SK-N-SH (cell line): ENCODE results near the gene CEP112. TPM values are rescaled to one million over a fixed set of nuclear protein-coding genes. Genes with fewer than 3 reads are reported as not detected.

Source experiments
- CTCF ChIA-PET: fragments of 300-600, 350-600 bp; formaldehyde crosslinking; extraction: SDS; loops from one replicate; lab custom pipeline; 2021; lab: Yijun Ruan, JAX
- POLR2A ChIA-PET: fragments of 350-600 bp; sonication (Branson Sonifier 250); formaldehyde crosslinking; extraction: SDS; loops from one replicate; lab custom pipeline; 2020; ENCODE audit warnings: antibody characterized with exemption, inconsistent platforms; lab: Yijun Ruan, JAX
- DNase-seq: peaks from one replicate; pipeline ENCODE4 v3.0.0; 2012
- H2AFZ ChIP-seq: fragments of 200-600 bp; sonication (generic); 2 replicates; pipeline ENCODE4 v1.8.1; 2016; ENCODE audit warnings: antibody characterized with exemption, mild to moderate bottlenecking, low read depth
- H3F3A ChIP-seq: fragments of 200-600 bp; sonication (generic); replicated peaks from 2 replicates; pipeline ENCODE3; 2016; ENCODE audit warnings: antibody characterized with exemption, mild to moderate bottlenecking; ENCODE audit not compliant: insufficient read depth
- H3K27ac ChIP-seq, 2 experiments: fragments of 200-500 bp in 1 of 2; fragments of 200-600 bp in 1 of 2; sonication (Bioruptor generic) in 1 of 2; sonication (generic), shearing (Covaris generic) in 1 of 2; 2 replicates each; pipeline versions ENCODE4 v1.5.1 to v1.6.1; 2014 to 2016; ENCODE audit warnings: low read depth in 2 of 2, inconsistent platforms in 1 of 2, low read length in 1 of 2, mild to moderate bottlenecking in 1 of 2, mixed read lengths in 1 of 2
- H3K27me3 ChIP-seq: fragments of 200-600 bp; sonication (generic), shearing (Covaris generic); 2 replicates; pipeline ENCODE4 v1.6.1; 2016; ENCODE audit warnings: mixed run types; ENCODE audit not compliant: insufficient read depth
- H3K36me3 ChIP-seq, 2 experiments: fragments of 200-500 bp in 1 of 2; fragments of 200-600 bp in 1 of 2; sonication (Bioruptor generic) in 1 of 2; sonication (generic) in 1 of 2; replicated peaks in 1 of 2; 2 replicates each; pipeline versions ENCODE3 to v1.5.1; 2014 to 2016; ENCODE audit warnings: low read length in 1 of 2, mild to moderate bottlenecking in 1 of 2; ENCODE audit not compliant: insufficient read depth in 2 of 2, control insufficient read depth in 1 of 2
- H3K4me1 ChIP-seq, 2 experiments: fragments of 200-500 bp in 1 of 2; fragments of 200-600 bp in 1 of 2; sonication (Bioruptor generic) in 1 of 2; sonication (generic), shearing (Covaris generic) in 1 of 2; 2 replicates each; pipeline versions ENCODE4 v1.5.1 to v1.6.1; 2014 to 2016; ENCODE audit warnings: low read depth in 1 of 2, low read length in 1 of 2, mixed run types in 1 of 2; ENCODE audit not compliant: insufficient read depth in 2 of 2, control insufficient read depth in 1 of 2
- H3K4me2 ChIP-seq: fragments of 200-600 bp; sonication (generic), shearing (Covaris generic); 2 replicates; pipeline ENCODE4 v1.6.1; 2017; ENCODE audit warnings: mixed run types
- H3K4me3 ChIP-seq, 2 experiments: fragments of 200-500 bp in 1 of 2; fragments of 200-600 bp in 1 of 2; sonication (Bioruptor generic) in 1 of 2; sonication (generic), shearing (Covaris generic) in 1 of 2; 2 replicates each; pipeline versions ENCODE4 v1.5.1 to v1.8.1; 2014 to 2016; ENCODE audit warnings: low read depth in 2 of 2, inconsistent platforms in 1 of 2, low read length in 1 of 2, mild to moderate bottlenecking in 1 of 2, mixed read lengths in 1 of 2, moderate library complexity in 1 of 2
- H3K79me2 ChIP-seq: fragments of 200-600 bp; sonication (generic); 2 replicates; pipeline ENCODE4 v1.8.1; 2017; ENCODE audit warnings: mild to moderate bottlenecking; ENCODE audit not compliant: insufficient read depth
- H3K9ac ChIP-seq: fragments of 200-600 bp; sonication (generic); 2 replicates; pipeline ENCODE4 v1.6.1; 2017; ENCODE audit warnings: mixed run types
- H3K9me2 ChIP-seq: fragments of 200-600 bp; sonication (generic); 2 replicates; pipeline ENCODE4 v1.6.1; 2017; ENCODE audit warnings: mixed run types
- H3K9me3 ChIP-seq: fragments of 200-600 bp; sonication (generic); 2 replicates; pipeline ENCODE4 v1.6.1; 2017; ENCODE audit warnings: mixed run types, mild to moderate bottlenecking, moderate library complexity
- H4K20me1 ChIP-seq: fragments of 200-600 bp; sonication (generic); 2 replicates; pipeline ENCODE4 v1.6.1; 2017; ENCODE audit warnings: mild to moderate bottlenecking, mixed run types; ENCODE audit not compliant: insufficient read depth
- ELF1 ChIP-seq: IDR thresholded peaks from 2 replicates; pipeline ENCODE4 v1.4.0; 2012
- EP300 ChIP-seq, 2 experiments: IDR thresholded peaks; 2 replicates each; pipeline versions ENCODE4 v1.4.0 to v1.6.1; 2012; ENCODE audit warnings: borderline replicate concordance in 1 of 2, low read depth in 1 of 2, low read length in 1 of 2
- EZH2phosphoT487 ChIP-seq: fragments of 200-600 bp; sonication (generic); IDR thresholded peaks from 2 replicates; pipeline ENCODE4 v1.6.1; 2017; ENCODE audit warnings: low read depth, mixed run types, mild to moderate bottlenecking, antibody characterized with exemption, moderate library complexity, borderline replicate concordance
- FOSL2 ChIP-seq: IDR thresholded peaks from 2 replicates; pipeline ENCODE4 v1.4.0; 2012; ENCODE audit warnings: low read depth, mild to moderate bottlenecking, moderate library complexity, borderline replicate concordance
- FOXJ3 ChIP-seq: sonication (generic); formaldehyde crosslinking; IDR thresholded peaks from 2 replicates; pipeline ENCODE4 v1.5.1; 2020; ENCODE audit warnings: mild to moderate bottlenecking, missing genetic modification reagents
- GABPA ChIP-seq: IDR thresholded peaks from 2 replicates; pipeline ENCODE4 v1.4.0; 2012; ENCODE audit warnings: low read depth, mild to moderate bottlenecking
- MEF2A ChIP-seq: IDR thresholded peaks from 2 replicates; pipeline ENCODE4 v1.4.0; 2012; ENCODE audit warnings: low read depth, borderline replicate concordance
- NRF1 ChIP-seq: IDR thresholded peaks from 2 replicates; pipeline ENCODE4 v1.6.1; 2012; ENCODE audit warnings: low read depth, mild to moderate bottlenecking, low read length
- SIN3A ChIP-seq: IDR thresholded peaks from 2 replicates; pipeline ENCODE4 v1.6.1; 2012; ENCODE audit warnings: low read depth, mild to moderate bottlenecking, low read length, moderate library complexity, borderline replicate concordance
- WGBS: methylation state at CpG from one replicate; pipeline ENCODE4 v1.1.6; 2017; ENCODE audit warnings: low lambda C conversion rate; 5-methylcytosine and 5-hydroxymethylcytosine counted together
- polyA plus RNA-seq, 3 experiments: library from polyadenylated mRNA; depleted of rRNA; stranded (reverse); fragments of >200 nt; gene quantifications; 2 replicates each; pipeline ENCODE4 v1.2.3, GENCODE V29; 2012
- TF ChIP-seq, protein P1 (sequence below): IDR thresholded peaks from 2 replicates; pipeline ENCODE4 v1.4.0; 2012; ENCODE audit warnings: low read depth, borderline replicate concordance
- TF ChIP-seq, protein P2 (sequence below): IDR thresholded peaks from 2 replicates; pipeline ENCODE4 v1.4.0; 2012; ENCODE audit warnings: low read depth

The CEP112 gene
- polyA plus RNA-seq, 1 of the 3 experiments (the other 2 are of a cell fraction): 7.9 TPM

DNA sequence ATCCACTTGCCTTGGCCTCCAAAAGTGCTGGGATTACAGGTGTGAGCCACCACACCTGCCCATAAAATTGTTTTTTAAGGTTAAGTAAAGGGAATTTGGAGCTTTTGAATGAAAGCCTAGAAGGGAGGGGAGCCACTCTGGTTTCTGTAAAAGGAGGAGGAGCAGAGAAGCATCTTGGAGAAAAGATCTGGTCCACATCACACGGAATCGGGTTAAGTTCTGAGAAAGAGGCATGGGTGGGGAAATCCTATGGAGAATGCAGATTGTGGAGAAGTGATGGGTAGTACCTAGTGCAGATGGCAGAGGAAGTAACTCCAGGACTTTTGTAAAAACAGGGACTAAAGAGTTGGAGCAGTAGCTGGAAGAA lies 18.3 kb upstream of the CEP112 start:
- Histone ChIP-seq H3K4me1 (no peaks in the 10 kb centered on the region), H3K9me3 (no peaks in the 10 kb centered on the region), H2AFZ (no peak overlapping the region), H3K4me2 (no peak overlapping the region), H3F3A (no peaks in the 10 kb centered on the region), H3K27me3 (no peaks in the 10 kb centered on the region), H3K36me3 (no peaks in the 10 kb centered on the region), H3K79me2 (no peaks in the 10 kb centered on the region), H3K27ac (no peak overlapping the region), H3K9ac (no peak overlapping the region), H3K9me2 (no peaks in the 10 kb centered on the region), H4K20me1 (no peaks in the 10 kb centered on the region), H3K4me3 (no peak overlapping the region)
- DNase-seq: no peak
- TF ChIP-seq, protein P1, sequence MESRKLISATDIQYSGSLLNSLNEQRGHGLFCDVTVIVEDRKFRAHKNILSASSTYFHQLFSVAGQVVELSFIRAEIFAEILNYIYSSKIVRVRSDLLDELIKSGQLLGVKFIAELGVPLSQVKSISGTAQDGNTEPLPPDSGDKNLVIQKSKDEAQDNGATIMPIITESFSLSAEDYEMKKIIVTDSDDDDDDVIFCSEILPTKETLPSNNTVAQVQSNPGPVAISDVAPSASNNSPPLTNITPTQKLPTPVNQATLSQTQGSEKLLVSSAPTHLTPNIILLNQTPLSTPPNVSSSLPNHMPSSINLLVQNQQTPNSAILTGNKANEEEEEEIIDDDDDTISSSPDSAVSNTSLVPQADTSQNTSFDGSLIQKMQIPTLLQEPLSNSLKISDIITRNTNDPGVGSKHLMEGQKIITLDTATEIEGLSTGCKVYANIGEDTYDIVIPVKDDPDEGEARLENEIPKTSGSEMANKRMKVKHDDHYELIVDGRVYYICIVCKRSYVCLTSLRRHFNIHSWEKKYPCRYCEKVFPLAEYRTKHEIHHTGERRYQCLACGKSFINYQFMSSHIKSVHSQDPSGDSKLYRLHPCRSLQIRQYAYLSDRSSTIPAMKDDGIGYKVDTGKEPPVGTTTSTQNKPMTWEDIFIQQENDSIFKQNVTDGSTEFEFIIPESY: no peak
- no peak for TF ChIP-seq SIN3A
- CTCF ChIA-PET: interaction anchor here (0.6 to 2.5 kb wide), 4 partner anchors 10 to 464 kb away, joined by 3 to 11 read pairs (median 6); no protein-coding TSS in a partner anchor
- POLR2A ChIA-PET: no interaction called here
- 93% methylated on average over 2 of the region's 2 CpGs for WGBS

DNA sequence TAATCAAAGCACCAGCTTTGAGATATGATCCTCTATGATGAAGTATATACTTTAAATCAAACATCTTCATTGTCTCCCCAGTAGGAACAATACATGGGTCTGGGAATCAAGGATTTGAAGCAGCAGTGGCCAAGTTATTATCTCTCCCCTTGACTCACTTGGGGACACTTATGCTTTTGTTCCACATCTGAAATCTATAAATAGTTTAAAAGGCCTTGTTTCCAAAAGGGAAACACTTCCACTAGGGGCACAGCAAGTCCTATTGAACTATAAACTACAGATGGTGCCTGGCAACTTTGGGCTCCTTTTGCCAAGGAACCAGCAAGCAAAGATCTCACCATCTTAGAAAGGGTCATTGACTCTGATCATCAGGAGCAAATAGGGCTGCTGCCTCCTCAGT lies 16.0 kb upstream of the CEP112 start:
- DNase-seq: no peak
- H3K36me3 ChIP-seq: no peaks in the 10 kb centered on the region
- no peaks in the 10 kb centered on the region for H3K27me3 ChIP-seq
- no peak overlapping the region for H2AFZ ChIP-seq
- H3K4me1 ChIP-seq: no peaks in the 10 kb centered on the region
- H3F3A ChIP-seq: no peaks in the 10 kb centered on the region
- H3K9me3 ChIP-seq: no peaks in the 10 kb centered on the region
- H3K9me2 ChIP-seq: no peaks in the 10 kb centered on the region
- H4K20me1 ChIP-seq: no peaks in the 10 kb centered on the region
- ChIA-PET CTCF (no interaction called here), POLR2A (no interaction called here)
- no peaks in the 10 kb centered on the region for H3K79me2 ChIP-seq
- no peak overlapping the region for H3K4me3 ChIP-seq
- no peak overlapping the region for H3K27ac ChIP-seq
- no peak for TF ChIP-seq ELF1
- TF ChIP-seq MEF2A: no peak
- TF ChIP-seq, protein P2, sequence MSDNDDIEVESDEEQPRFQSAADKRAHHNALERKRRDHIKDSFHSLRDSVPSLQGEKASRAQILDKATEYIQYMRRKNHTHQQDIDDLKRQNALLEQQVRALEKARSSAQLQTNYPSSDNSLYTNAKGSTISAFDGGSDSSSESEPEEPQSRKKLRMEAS: no peak
- no peak for TF ChIP-seq FOSL2
- no peak for TF ChIP-seq EZH2phosphoT487
- TF ChIP-seq FOXJ3: no peak
- TF ChIP-seq SIN3A: no peak
- no peak for TF ChIP-seq EP300 (IDR thresholded peaks at IDR 0.05; ENCODE audit: borderline replicate concordance in 1 of 2, low read depth in 1 of 2, low read length in 1 of 2)
- TF ChIP-seq NRF1: no peak
- no peak for TF ChIP-seq GABPA
- no peak overlapping the region for H3K9ac ChIP-seq
- no peak overlapping the region for H3K4me2 ChIP-seq
